Suprapubic skin (tissue), 4 donors: Measurements from ENCODE around the gene SPECC1.

Experiments used
- CTCF ChIP-seq, 2 donors: fragments of 200-600 bp in 1 of 2; fragments of 450-650 bp in 1 of 2; sonication (generic) in 1 of 2; IDR thresholded peaks; one replicate each; pipeline ENCODE4 v1.5.1; 2016 to 2019; ENCODE audit warnings: antibody characterized with exemption in 2 of 2, mild to moderate bottlenecking in 1 of 2, moderate library complexity in 1 of 2
- POLR2A ChIP-seq, 2 donors: fragments of 450-650 bp; IDR thresholded peaks; one replicate each; pipeline ENCODE4 v1.6.1; 2017; ENCODE audit warnings: antibody characterized with exemption in 2 of 2, mild to moderate bottlenecking in 2 of 2, moderate library complexity in 2 of 2
- POLR2AphosphoS5 ChIP-seq, 3 donors: sonication (generic); formaldehyde crosslinking; IDR thresholded peaks; one replicate each; pipeline ENCODE4 v1.6.1; 2017; ENCODE audit warnings: antibody characterized with exemption in 3 of 3

GRCh38 chr17:20151174-20151573 is 142.0 kb downstream of the SPECC1 start:
- no peak for TF ChIP-seq POLR2A (IDR thresholded peaks at IDR 0.05)
- no peak for TF ChIP-seq POLR2AphosphoS5 (IDR thresholded peaks at IDR 0.05)
- no peak for TF ChIP-seq CTCF (IDR thresholded peaks at IDR 0.05)
